ENCODE data around the gene UTP11. TPM values are rescaled to one million over a fixed set of nuclear protein-coding genes. Genes with fewer than 3 reads are reported as not detected.

Gene UTP11
- total and polyA plus RNA-seq, 2 of the 8 experiments (the other 6 are each of a cell fraction or from before 2014, with no cell fraction given): 19.5 to 60.5 TPM

DNA sequence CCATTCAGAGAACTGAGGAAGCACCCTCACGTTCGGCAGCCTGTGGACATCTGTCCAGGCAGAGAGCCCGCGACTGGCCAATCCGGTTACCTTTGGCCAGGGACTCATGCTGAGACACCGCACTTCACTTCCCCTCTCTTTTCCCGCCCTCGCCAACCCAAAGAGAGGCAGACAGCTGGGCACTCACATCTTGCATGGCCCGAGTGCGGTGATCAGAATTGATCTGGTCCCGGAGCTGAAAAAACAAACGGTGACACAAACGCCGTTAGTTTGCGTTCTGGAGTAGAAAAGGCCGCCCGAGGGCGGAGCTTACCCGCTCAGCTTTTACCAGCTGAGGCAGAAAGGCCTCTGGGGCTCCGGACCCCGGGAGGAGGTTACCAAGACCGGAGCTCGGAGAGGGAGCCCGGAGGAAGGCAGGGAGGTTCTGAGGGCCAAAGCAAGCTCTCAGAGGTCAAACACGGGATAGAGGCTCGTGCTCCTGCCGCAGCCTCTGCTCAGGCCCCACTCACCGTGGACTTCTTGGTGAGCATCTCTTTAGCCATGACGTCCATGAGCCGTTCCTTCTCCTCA, 23.1 kb upstream of the UTP11 start (continued):
- TF ChIP-seq SIN3A (conservative IDR thresholded peaks at IDR 0.05 in 1 of 2, IDR thresholded peaks at IDR 0.05 in 1 of 2; ENCODE audit: low read depth in 1 of 2, low read length in 2 of 2): no peak; a peak in 1 of 4 replicates
- no peak for TF ChIP-seq SIX5 (IDR thresholded peaks at IDR 0.05; ENCODE audit: low read depth, low read length)
